Limb (tissue), 2 donors: ENCODE data around the gene GAB2.
"Not testable (repeated sequence)": the region's sequence is repeated elsewhere in the genome, so short reads cannot be mapped to it uniquely, and the experiment has no call there.

ENCODE experiments used
- DNase-seq, 2 donors: peaks; one replicate each; pipeline ENCODE4 v3.0.0-alpha.2; 2016; ENCODE audit errors: extremely low spot score in 2 of 2

The GAB2 gene

GRCh38 chr11:78253797-78254196 is 163.8 kb downstream of the GAB2 start:
- no peak for DNase-seq

- peak in 1 of 2 donors; percentile 32 for DNase-seq
Observed at GRCh38 chr11:78251083-78251775, 166.4 kb downstream of the GAB2 start.

DNA sequence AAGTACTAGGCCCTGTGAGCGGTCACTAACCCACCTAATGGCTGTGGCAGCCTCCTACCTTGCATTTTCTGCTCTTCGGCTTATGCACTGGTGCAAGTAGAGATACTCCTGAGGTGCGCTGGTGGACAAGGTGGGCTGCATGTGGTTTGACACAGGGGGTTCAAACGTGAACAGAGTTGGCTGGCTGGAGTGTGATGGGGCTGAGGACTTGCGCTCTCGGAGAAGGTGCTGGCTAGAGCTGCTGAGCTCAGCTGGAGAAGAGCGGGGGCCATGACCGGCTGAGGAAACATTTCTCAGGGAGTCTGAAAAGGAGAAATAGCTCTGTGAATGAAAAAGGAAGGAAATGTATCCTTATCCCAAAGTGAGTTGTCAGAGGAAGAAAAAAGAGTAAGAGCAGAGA is 167.5 kb downstream of the GAB2 start:
- no peak for DNase-seq

DNA sequence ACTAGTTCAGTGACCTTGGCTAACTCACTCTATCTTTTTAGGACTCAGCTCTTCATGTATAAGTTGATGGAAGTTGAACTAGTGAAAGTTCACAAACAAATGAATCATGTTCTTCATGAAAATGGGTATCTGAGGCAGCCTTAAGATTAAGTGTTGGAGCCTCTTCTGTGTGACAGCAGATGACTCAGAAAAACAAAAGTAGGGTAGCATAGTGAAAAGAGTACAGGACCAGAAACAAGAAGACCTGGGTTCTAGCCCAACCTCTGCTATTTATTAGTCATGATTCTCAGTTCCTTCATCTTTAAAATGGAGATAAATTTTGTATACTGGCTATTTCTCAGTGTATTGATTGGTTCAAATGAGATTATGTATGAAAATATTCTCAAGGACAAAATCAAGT is 168.7 kb downstream of the GAB2 start:
- DNase-seq, result no peak

- DNase-seq, result no peak
Observed at GRCh38 chr11:78248191-78248590, 169.4 kb downstream of the GAB2 start.

DNA sequence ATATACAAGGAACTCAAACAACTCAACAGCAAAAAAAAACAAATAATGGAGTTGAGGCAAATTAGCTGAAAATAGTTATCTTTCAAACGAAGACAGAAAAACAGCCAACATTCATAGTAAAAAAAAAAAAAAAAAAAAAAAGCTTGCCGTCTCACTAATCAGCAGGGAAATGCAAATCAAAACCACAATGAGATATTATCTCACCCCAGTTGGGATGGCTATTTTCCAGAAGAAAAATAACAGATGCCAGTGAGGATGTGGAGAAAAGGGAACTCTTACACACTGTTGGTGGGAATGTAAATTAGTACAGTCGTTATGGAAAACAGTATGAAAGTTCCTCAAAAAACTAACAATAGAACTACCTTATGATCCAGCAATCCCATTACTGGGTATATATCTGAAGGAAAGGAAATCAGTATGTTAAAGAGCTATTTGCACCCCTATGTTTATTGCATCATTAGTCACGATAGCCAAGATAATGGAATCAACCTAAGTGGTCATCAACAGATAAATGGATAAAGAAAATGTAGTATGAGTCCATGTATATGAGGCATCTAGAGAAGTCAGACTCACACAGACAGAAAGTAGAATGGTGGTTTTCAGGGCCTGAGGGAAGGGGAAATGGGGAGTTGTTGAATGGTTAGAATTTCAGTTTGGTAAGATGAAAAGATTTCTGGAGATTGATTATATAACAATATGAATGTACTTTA is 172.9 kb downstream of the GAB2 start:
- DNase-seq, result no peak

DNA sequence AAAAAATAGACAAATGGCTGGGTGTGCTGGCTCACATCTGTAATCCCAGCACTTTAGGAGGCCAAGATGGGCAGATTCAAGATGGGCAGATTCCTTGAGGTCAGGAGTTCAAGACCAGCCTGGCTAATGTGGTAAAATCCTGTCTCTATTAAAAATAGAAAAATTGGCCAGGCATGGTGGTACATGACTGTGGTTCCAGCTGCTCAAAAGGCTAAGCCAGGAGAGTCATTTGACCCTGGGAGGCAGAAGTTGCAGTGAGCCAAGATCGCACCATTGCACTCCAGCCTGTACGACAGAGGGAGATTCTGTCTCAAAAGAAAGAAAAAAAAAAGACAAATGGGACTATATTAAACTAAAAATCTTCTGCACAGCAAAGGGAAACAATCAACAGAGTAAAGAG is 173.5 kb downstream of the GAB2 start:
- no peak for DNase-seq

- DNase-seq, result no peak
Observed at GRCh38 chr11:78241475-78241874, 176.1 kb downstream of the GAB2 start.

DNA sequence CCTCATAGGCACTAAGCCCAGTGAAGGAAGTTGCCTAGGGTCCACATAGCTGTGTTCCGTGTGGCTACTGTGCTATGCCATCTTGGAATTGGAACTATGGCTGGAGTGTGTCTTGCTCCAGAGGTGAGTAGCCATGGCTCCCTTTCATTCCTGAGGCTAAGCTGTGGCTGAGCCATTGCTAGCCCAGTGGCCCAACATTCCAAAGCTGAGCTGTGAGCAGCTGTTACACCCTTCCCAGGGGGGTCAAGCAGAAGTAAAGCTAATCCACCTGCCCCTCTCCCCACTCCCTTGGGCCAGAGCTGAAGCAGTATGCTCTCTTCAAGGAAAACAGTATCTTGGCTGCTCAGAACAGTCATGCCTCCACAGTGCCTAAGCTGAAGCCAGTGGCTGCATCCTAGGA is 177.8 kb downstream of the GAB2 start:
- DNase-seq, result no peak

DNA sequence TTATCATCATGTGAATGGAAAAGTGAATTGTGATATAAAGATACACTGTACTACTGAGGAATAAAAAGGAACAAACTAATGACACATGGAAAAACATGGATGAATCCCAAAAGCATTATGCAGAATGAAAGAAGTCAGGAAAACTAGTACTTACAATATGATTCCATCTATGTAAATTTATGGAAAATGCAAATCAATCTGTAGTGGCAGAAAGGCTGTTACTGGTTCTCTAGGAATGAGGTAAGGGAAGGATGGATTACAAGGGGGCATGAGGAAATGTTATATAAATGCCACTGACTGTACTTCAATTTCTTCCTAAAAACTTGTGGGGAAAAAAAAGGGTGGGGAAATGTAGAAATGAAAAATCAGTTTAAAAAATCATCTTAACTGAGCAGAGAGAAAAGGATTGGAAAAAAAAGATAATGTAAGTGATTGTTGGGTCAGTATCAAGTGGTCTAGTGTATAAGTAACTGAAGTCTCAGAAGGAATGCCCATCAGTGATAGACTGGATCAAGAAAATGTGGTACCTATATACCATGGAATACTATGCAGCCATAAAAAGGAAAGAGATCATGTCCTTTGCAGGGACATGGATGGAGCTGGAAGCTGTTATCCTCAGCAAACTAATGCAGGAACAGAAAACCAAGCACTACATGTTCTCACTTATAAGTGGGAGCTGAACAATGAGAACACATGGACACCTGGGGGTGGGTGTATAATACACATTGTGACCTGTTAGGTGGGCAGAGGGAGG is 180.2 kb downstream of the GAB2 start:
- no peak for DNase-seq

GRCh38 chr11:78234006-78234405 is 183.6 kb downstream of the GAB2 start:
- DNase-seq, result no peak

DNA sequence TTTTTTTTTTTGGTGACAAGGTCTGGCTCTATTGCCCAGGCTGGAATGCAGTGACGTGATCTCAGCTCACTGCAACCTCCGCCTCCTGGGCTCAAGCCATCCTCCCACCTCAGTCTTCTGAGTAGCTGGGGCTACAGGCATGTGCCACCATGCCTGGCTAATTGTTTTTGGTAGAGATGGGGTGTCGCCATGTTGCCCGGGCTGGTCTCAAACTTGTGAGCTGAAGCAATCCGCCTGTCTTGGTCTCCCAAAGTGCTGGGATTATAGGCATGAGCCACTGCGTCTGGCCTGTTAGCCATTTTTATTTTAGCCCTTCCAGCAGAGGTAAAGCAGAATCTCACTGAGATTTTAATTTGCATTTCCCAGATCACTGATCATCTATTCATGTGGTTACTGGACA is 184.6 kb downstream of the GAB2 start:
- not testable (repeated sequence) for DNase-seq

GRCh38 chr11:78231962-78232501 is 185.6 kb downstream of the GAB2 start:
- DNase-seq, result peak in 1 of 2 donors; percentile 7

GRCh38 chr11:78230161-78230877 is 187.3 kb downstream of the GAB2 start:
- no peak for DNase-seq

DNA sequence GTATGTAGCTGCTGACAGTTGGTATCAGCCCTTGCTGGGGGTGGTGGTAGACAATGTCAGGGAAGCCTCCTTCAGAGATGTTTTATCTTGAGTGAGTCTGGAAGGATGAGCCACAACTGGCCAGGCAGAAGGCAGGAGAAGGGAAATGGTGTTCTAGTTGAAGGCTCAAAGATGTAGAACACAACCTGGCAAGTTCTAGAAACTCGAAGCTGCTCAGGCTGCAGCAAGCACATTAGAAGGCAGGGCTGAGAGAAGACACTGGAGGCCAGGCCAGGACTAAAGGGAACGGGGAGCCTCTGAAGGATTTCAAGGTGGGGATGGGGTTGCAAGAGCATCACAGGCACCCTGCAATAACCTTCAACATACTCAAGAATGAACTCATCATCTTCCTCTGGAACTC is 188.5 kb downstream of the GAB2 start:
- DNase-seq, result no peak

DNA sequence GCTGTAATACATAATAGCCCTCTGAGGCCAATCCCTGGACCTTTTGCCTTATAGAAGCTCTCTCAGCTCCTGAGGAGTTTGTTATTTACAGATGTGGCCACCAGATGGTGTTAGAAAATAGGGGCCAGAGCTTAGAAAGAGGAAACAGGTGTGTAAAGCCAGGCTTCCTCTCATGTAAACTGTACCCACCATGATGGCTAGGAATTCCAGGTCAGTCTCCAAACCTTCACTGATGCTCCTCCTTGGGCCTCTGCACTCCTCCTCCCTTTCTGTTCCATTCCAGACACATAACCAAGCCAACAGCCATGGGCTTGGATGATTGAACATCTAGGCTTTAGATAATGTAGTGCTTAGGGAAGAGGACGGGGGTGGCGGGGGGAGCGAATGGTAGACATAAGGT is 189.2 kb downstream of the GAB2 start:
- peak in 1 of 2 donors; percentile 48 for DNase-seq

- DNase-seq, result no peak
Observed at GRCh38 chr11:78227921-78228320, 189.7 kb downstream of the GAB2 start.

- DNase-seq, result no peak
Observed at GRCh38 chr11:78226684-78227680, 190.6 kb downstream of the GAB2 start.

DNA sequence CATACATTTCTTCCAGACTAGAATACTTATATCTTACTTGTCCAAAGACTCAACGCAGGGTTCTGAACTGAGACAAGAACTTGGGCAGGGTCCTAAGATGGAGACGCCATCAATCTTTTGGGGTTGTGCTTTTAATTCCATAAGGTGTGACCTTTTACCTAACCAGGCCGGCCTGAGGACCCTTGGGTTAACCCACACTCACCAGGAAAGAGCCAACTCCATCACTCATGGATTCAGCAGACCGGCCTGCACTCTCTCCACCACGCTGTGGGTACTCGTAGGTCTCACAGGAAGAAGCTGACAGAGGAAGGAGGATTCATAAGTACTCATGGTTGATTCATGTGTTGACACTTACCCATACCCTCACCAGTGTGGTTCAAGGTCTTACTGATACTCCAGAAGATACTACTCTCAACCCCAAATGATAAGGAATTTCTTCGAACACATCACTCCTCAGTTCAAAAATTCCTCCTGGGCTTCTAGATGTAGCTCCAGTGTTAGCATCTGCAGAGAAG is 192.7 kb downstream of the GAB2 start:
- no peak for DNase-seq

DNA sequence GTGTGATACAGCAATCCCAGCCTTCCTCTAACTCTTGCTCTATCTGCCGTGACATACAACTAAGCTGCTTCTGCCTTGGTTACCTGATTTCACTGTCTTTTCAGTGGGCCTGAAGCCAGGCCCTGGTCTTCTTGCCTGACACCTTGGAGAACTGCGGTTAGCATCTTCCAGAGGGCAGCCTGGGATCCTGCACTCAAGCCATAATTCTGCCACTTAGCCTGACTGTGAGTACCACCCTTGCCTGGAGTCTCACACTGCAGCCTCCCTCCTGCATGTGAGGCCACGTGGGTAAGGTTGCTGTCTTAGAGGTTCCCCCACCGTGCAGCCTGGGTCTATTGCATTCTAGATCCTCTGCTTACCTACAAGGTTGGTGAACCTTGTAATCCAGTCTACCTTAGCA is 193.1 kb downstream of the GAB2 start:
- DNase-seq, result no peak
